Measurements from ENCODE around the gene TOM1.

TOM1 gene

GRCh38 chr22:35299673-35300499 lies at the start of gene TOM1:
Gene TOM1, plus strand, starts transcription at chr22:35299894. Its CDS starts 35 bp downstream, at chr22:35299929.
- DNase-seq (ENCODE audit: low read depth), result peak; percentile 100

- DNase-seq (ENCODE audit: low read depth), result no peak
Measured at GRCh38 chr22:35250156-35250555, 49.5 kb upstream of the TOM1 start.

- DNase-seq (ENCODE audit: low read depth), result no peak
Measured at GRCh38 chr22:35253946-35254345, 45.7 kb upstream of the TOM1 start.

- no peak for DNase-seq (ENCODE audit: low read depth)
Measured at GRCh38 chr22:35257002-35257320, 42.7 kb upstream of the TOM1 start.

GRCh38 chr22:35257321-35258190 lies 42.1 kb upstream of the TOM1 start, which contains the start of gene HMGXB4:
Gene HMGXB4, plus strand, starts transcription at chr22:35257493. Its CDS starts 4,898 bp downstream, at chr22:35262391.
- DNase-seq (ENCODE audit: low read depth), result peak; percentile 65

- no peak for DNase-seq (ENCODE audit: low read depth)
Measured at GRCh38 chr22:35258191-35258988, 41.3 kb upstream of the TOM1 start.

GRCh38 chr22:35264986-35265385 lies 34.7 kb upstream of the TOM1 start:
- no peak for DNase-seq (ENCODE audit: low read depth)

GRCh38 chr22:35266277-35266676 lies 33.4 kb upstream of the TOM1 start:
- DNase-seq (ENCODE audit: low read depth), result no peak

GRCh38 chr22:35269630-35270029 lies 30.1 kb upstream of the TOM1 start:
- DNase-seq (ENCODE audit: low read depth), result no peak

GRCh38 chr22:35274154-35274871 lies 25.4 kb upstream of the TOM1 start:
- no peak for DNase-seq (ENCODE audit: low read depth)

- no peak for DNase-seq (ENCODE audit: low read depth)
Measured at GRCh38 chr22:35275580-35275979, 24.1 kb upstream of the TOM1 start.

- DNase-seq (ENCODE audit: low read depth), result no peak
Measured at GRCh38 chr22:35276019-35276418, 23.7 kb upstream of the TOM1 start.

- DNase-seq (ENCODE audit: low read depth), result no peak
Measured at GRCh38 chr22:35288116-35288515, 11.6 kb upstream of the TOM1 start.

- DNase-seq (ENCODE audit: low read depth), result no peak
Measured at GRCh38 chr22:35292786-35293185, 6.9 kb upstream of the TOM1 start.

- DNase-seq (ENCODE audit: low read depth), result no peak
Measured at GRCh38 chr22:35296051-35296450, 3.6 kb upstream of the TOM1 start.

- no peak for DNase-seq (ENCODE audit: low read depth)
Measured at GRCh38 chr22:35299217-35299672, 449 bp upstream of the TOM1 start.

- peak; percentile 98 for DNase-seq (ENCODE audit: low read depth)
Measured at GRCh38 chr22:35301372-35301874, 1.7 kb downstream of the TOM1 start.

GRCh38 chr22:35303029-35303624 lies 3.4 kb downstream of the TOM1 start:
- no peak for DNase-seq (ENCODE audit: low read depth)

GRCh38 chr22:35305525-35306070 lies 5.9 kb downstream of the TOM1 start:
- DNase-seq (ENCODE audit: low read depth), result no peak

GRCh38 chr22:35306350-35306967 lies 6.8 kb downstream of the TOM1 start:
- DNase-seq (ENCODE audit: low read depth), result no peak
